Spleen (tissue), 7 donors: ENCODE data around the gene RBM17.

Experiments used
- POLR2A ChIP-seq, 3 donors: fragments of 450-650 bp; IDR thresholded peaks; one replicate each; pipeline ENCODE4 v1.5.1; 2017; ENCODE audit warnings: antibody characterized with exemption in 3 of 3, mild to moderate bottlenecking in 1 of 3
- POLR2AphosphoS5 ChIP-seq, 3 donors: sonication (generic); formaldehyde crosslinking; IDR thresholded peaks; one replicate each; pipeline ENCODE4 v1.5.1; 2017; ENCODE audit warnings: antibody characterized with exemption in 3 of 3
- TF ChIP-seq, protein P1 (sequence below), 11 experiments: fragments of 200-600 bp in 7 of 11; fragments of 450-650 bp in 4 of 11; sonication (generic) in 4 of 11; IDR thresholded peaks in 8 of 11; conservative IDR thresholded peaks in 3 of 11; 1 replicate in 7 of 11; 2 replicates in 4 of 11; pipeline versions ENCODE4 v1.4.0 to v1.8.0; 2016 to 2021; ENCODE audit warnings: antibody characterized with exemption in 11 of 11, inconsistent platforms in 4 of 11, mild to moderate bottlenecking in 1 of 11
- donor health status: DM: no; HTN: no; CAD: no; lungs with moderate emphysema.
- donor health status: DM: no; HTN: no; CAD: no.
- donor health status: DM: no; HTN: no; CAD: no.

DNA sequence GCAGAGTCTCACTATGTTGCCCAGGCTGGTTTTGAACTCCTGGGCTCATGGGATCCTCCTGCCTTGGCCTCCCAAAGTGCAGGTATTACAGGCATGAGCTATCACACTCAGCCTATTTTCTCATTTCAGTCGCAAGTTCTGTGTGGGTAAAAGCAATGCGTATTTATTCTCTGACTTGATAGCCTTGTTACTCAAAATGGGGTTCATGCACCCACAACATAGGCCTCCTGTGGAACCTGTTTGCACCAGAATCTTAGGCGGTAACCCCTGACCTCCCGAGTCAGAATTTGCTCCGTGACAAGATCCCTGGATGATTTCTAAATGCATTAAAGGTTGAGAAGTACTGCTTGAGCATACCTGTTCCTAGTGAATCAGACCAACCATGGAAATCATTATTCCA is 34.0 kb upstream of the RBM17 start:
- TF ChIP-seq POLR2A (IDR thresholded peaks at IDR 0.05) (no peak), POLR2AphosphoS5 (IDR thresholded peaks at IDR 0.05) (no peak)
- TF ChIP-seq, protein P1, sequence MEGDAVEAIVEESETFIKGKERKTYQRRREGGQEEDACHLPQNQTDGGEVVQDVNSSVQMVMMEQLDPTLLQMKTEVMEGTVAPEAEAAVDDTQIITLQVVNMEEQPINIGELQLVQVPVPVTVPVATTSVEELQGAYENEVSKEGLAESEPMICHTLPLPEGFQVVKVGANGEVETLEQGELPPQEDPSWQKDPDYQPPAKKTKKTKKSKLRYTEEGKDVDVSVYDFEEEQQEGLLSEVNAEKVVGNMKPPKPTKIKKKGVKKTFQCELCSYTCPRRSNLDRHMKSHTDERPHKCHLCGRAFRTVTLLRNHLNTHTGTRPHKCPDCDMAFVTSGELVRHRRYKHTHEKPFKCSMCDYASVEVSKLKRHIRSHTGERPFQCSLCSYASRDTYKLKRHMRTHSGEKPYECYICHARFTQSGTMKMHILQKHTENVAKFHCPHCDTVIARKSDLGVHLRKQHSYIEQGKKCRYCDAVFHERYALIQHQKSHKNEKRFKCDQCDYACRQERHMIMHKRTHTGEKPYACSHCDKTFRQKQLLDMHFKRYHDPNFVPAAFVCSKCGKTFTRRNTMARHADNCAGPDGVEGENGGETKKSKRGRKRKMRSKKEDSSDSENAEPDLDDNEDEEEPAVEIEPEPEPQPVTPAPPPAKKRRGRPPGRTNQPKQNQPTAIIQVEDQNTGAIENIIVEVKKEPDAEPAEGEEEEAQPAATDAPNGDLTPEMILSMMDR (IDR thresholded peaks at IDR 0.05 in 8 of 11, conservative IDR thresholded peaks at IDR 0.05 in 3 of 11), result no peak
